MM.1S (cell line): ENCODE results near the gene NOS3.

Experiments used
- DNase-seq: peaks from one replicate; pipeline ENCODE4 v3.0.0-alpha.2; 2015
- H2AFZ ChIP-seq: fragments of 300-600 bp; sonication (generic); 2 replicates; pipeline ENCODE4 v1.6.0; 2016; ENCODE audit warnings: antibody characterized with exemption, low read length
- H3F3A ChIP-seq: fragments of 300-600 bp; sonication (generic); 2 replicates; pipeline ENCODE4 v1.6.1; 2016; ENCODE audit warnings: mild to moderate bottlenecking, antibody characterized with exemption, low read length, moderate library complexity, mixed read lengths; ENCODE audit not compliant: insufficient read depth
- H3K27ac ChIP-seq: fragments of 300-600 bp; sonication (generic); 2 replicates; pipeline ENCODE4 v1.5.1; 2016; ENCODE audit warnings: mild to moderate bottlenecking, low read length
- H3K27me3 ChIP-seq: fragments of 300-600 bp; sonication (generic); replicated peaks from 2 replicates; pipeline ENCODE4 v1.6.0; 2016; ENCODE audit warnings: low read length; ENCODE audit not compliant: insufficient read depth
- H3K36me3 ChIP-seq: fragments of 300-600 bp; sonication (generic); replicated peaks from 2 replicates; pipeline ENCODE4 v1.6.1; 2016; ENCODE audit warnings: mild to moderate bottlenecking, low read length, mixed read lengths; ENCODE audit not compliant: insufficient read depth
- H3K4me1 ChIP-seq: fragments of 300-600 bp; sonication (generic); 2 replicates; pipeline ENCODE4 v1.6.1; 2016; ENCODE audit warnings: low read length, mixed read lengths
- H3K4me2 ChIP-seq: fragments of 300-600 bp; sonication (generic); 2 replicates; pipeline ENCODE4 v1.6.0; 2016; ENCODE audit warnings: low read depth, low read length
- H3K4me3 ChIP-seq: fragments of 300-600 bp; sonication (generic); 2 replicates; pipeline ENCODE4 v1.5.1; 2016; ENCODE audit warnings: low read length, mixed read lengths
- H3K79me2 ChIP-seq: fragments of 300-600 bp; sonication (generic); 2 replicates; pipeline ENCODE4 v1.6.1; 2016; ENCODE audit warnings: mixed run types, low read length, mixed read lengths
- H3K9ac ChIP-seq: fragments of 300-600 bp; sonication (generic); 2 replicates; pipeline ENCODE4 v1.6.1; 2016; ENCODE audit warnings: low read length, mixed read lengths
- H3K9me2 ChIP-seq: fragments of 300-600 bp; sonication (generic); replicated peaks from 2 replicates; pipeline ENCODE4 v1.6.1; 2016; ENCODE audit warnings: mild to moderate bottlenecking, low read length, mixed read lengths; ENCODE audit not compliant: insufficient read depth
- H3K9me3 ChIP-seq: fragments of 300-600 bp; sonication (generic); replicated peaks from 2 replicates; pipeline ENCODE4 v1.6.1; 2016; ENCODE audit warnings: mild to moderate bottlenecking, low read length, mixed read lengths; ENCODE audit not compliant: insufficient read depth
- H4K20me1 ChIP-seq: fragments of 300-600 bp; sonication (generic); 2 replicates; pipeline ENCODE4 v1.6.1; 2016; ENCODE audit warnings: mild to moderate bottlenecking, low read length, moderate library complexity, mixed read lengths; ENCODE audit not compliant: insufficient read depth
- CTCF ChIP-seq: fragments of 300-600 bp; sonication (generic); IDR thresholded peaks from 2 replicates; pipeline ENCODE4 v1.5.1; 2016; ENCODE audit warnings: antibody characterized with exemption, low read length, mixed read lengths
- EZH2 ChIP-seq: fragments of 300-600 bp; sonication (generic); optimal IDR thresholded peaks from 2 replicates; pipeline ENCODE3; 2017; ENCODE audit warnings: low read depth, mild to moderate bottlenecking, antibody characterized with exemption, low read length, mixed read lengths
- EZH2phosphoT487 ChIP-seq: fragments of 300-600 bp; sonication (generic); IDR thresholded peaks from 2 replicates; pipeline ENCODE4 v1.6.1; 2018; ENCODE audit warnings: antibody characterized with exemption, low read length

The NOS3 gene

GRCh38 chr7:150999001-150999400 lies 8.2 kb downstream of the NOS3 start:
- H3K9me3 ChIP-seq, result no peaks in the 10 kb centered on the region
- H2AFZ ChIP-seq, result no peak overlapping the region
- H3K79me2 ChIP-seq, result no peaks in the 10 kb centered on the region
- H3K4me1 ChIP-seq, result no peaks in the 10 kb centered on the region
- peaks cover 15% of the 10 kb centered on the region for H3K27me3 ChIP-seq
- no peak overlapping the region for H3K27ac ChIP-seq
- no peaks in the 10 kb centered on the region for H4K20me1 ChIP-seq
- no peaks in the 10 kb centered on the region for H3K36me3 ChIP-seq
- H3K4me3 ChIP-seq, result no peak overlapping the region
- no peak for TF ChIP-seq EZH2phosphoT487
- TF ChIP-seq CTCF, result no peak
- no peak for TF ChIP-seq EZH2
- no peaks in the 10 kb centered on the region for H3K9me2 ChIP-seq
- H3F3A ChIP-seq, result no peaks in the 10 kb centered on the region
- H3K9ac ChIP-seq, result no peak overlapping the region
- no peak for DNase-seq
- H3K4me2 ChIP-seq, result no peak overlapping the region

DNA sequence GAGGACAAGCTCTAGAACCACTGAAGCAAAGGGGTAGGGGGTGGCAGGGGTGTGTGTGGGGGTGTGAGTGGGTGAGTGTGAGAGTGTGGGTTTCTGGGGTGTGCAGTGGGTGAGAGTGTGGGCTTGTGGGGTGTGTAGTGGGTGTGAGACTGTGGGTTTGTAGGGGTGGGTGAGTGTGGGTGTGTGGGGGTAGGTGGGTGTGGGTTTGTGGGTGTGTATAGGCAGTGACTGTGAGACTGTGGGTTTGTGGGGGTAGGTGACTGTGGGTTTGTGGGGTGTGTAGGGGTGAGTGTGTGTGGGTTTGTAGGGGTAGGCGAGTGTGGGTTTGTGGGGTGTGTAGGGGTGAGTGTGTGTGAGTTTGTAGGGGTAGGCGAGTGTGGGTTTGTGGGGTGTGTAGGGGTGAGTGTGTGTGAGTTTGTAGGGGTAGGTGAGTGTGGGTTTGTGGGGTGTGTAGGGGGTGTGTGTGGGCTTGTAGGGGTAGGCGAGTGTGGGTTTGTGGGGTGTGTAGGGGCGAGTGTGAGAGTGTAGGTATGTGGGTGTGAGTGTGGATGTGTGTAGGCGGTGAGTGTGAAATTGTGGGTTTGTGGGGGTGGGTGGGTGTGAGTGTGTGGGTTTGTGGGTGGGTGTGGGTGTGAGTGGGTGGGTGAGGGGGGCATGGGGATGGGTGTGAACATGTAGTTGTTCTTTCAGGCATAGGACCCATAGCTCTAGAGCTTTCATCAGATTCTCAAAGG lies 8.8 kb downstream of the NOS3 start:
- H3K9me2 ChIP-seq, result no peaks in the 10 kb centered on the region
- H3F3A ChIP-seq, result no peaks in the 10 kb centered on the region
- H3K27me3 ChIP-seq, result peaks cover 15% of the 10 kb centered on the region
- DNase-seq, result no peak
- H3K4me1 ChIP-seq, result no peaks in the 10 kb centered on the region
- no peak overlapping the region for H3K4me3 ChIP-seq
- no peaks in the 10 kb centered on the region for H3K79me2 ChIP-seq
- no peaks in the 10 kb centered on the region for H4K20me1 ChIP-seq
- H3K36me3 ChIP-seq, result no peaks in the 10 kb centered on the region
- no peak overlapping the region for H3K9ac ChIP-seq
- no peak overlapping the region for H3K27ac ChIP-seq
- no peak overlapping the region for H2AFZ ChIP-seq
- TF ChIP-seq CTCF (no peak), EZH2 (no peak), EZH2phosphoT487 (no peak)
- H3K4me2 ChIP-seq, result no peak overlapping the region
- H3K9me3 ChIP-seq, result no peaks in the 10 kb centered on the region

- Histone ChIP-seq H3K27ac (no peak overlapping the region), H3K27me3 (peaks cover 15% of the 10 kb centered on the region), H3K9me2 (no peaks in the 10 kb centered on the region), H3K9ac (no peak overlapping the region), H3K79me2 (no peaks in the 10 kb centered on the region), H4K20me1 (no peaks in the 10 kb centered on the region), H3K4me3 (no peak overlapping the region), H3K4me2 (no peak overlapping the region), H2AFZ (no peak overlapping the region), H3K9me3 (no peaks in the 10 kb centered on the region), H3K36me3 (no peaks in the 10 kb centered on the region), H3F3A (no peaks in the 10 kb centered on the region), H3K4me1 (no peaks in the 10 kb centered on the region)
- DNase-seq, result no peak
- TF ChIP-seq EZH2phosphoT487 (no peak), CTCF (no peak), EZH2 (no peak)
Measured at GRCh38 chr7:151000897-151001495, 10.2 kb downstream of the NOS3 start.
